ENCODE measurements around the gene HELT. TPM values are rescaled to one million over a fixed set of nuclear protein-coding genes. Genes with fewer than 3 reads are reported as not detected.

HELT gene
- total and polyA plus RNA-seq, 10 of the 15 experiments (the other 5 are each of a cell fraction or from before 2014, with no cell fraction given) = not detected

GRCh38 chr4:185013417-185014125 lies 4.7 kb upstream of the HELT start:
- Histone ChIP-seq H3K4me2 (ENCODE audit: control insufficient read depth, insufficient read depth) (peak overlapping the region; percentile 38; the same call in 1 of the 2 replicates), H3K27ac (ENCODE audit: control insufficient read depth, insufficient read depth) (no peak overlapping the region), H2AFZ (ENCODE audit: control insufficient read depth, low read depth, low read length) (peak overlapping the region; percentile 24; the same call in 1 of the 2 replicates), H3K79me2 (ENCODE audit: control insufficient read depth, insufficient read depth, low read length) (no peaks in the 10 kb centered on the region), H3K9ac (ENCODE audit: control insufficient read depth, insufficient read depth, low read length) (no peak overlapping the region), H3K4me1 (ENCODE audit: control insufficient read depth, insufficient read depth, low read length) (no peaks in the 10 kb centered on the region), H4K20me1 (ENCODE audit: control insufficient read depth, insufficient read depth) (no peaks in the 10 kb centered on the region; the same call in 1 of the 2 replicates), H3K36me3 (ENCODE audit: control insufficient read depth in 2 of 2, insufficient read depth in 2 of 2, low read length in 1 of 2) (no peaks in the 10 kb centered on the region), H3K9me3 (replicated peaks; ENCODE audit: control insufficient read depth, insufficient read depth, low read length) (no peaks in the 10 kb centered on the region), H3K27me3 (replicated peaks in 1 of 2; ENCODE audit: control insufficient read depth in 2 of 2, insufficient read depth in 2 of 2, low read length in 1 of 2) (peaks cover 11 to 20% of the 10 kb centered on the region in 2 experiments), H3K4me3 (no peak overlapping the region)
- ATAC-seq (peak; percentile 37), DNase-seq (ENCODE audit: low read depth, low spot score) (no peak), FAIRE-seq (no peak)
- TF ChIP-seq REST (IDR thresholded peaks at IDR 0.05; ENCODE audit: low read depth, low read length) (no peak), NFYA (IDR thresholded peaks at IDR 0.05; ENCODE audit: borderline replicate concordance, low read depth, low read length) (no peak), SKIL (IDR thresholded peaks at IDR 0.05; ENCODE audit: low read depth, poor library complexity, severe bottlenecking) (no peak), SPI1 (IDR thresholded peaks at IDR 0.05; ENCODE audit: borderline replicate concordance, insufficient read depth, low read depth, low read length) (no peak), EED (IDR thresholded peaks at IDR 0.05; ENCODE audit: low read depth) (no peak), SUZ12 (IDR thresholded peaks at IDR 0.05; ENCODE audit: unreplicated experiment) (no peak), TCF12 (IDR thresholded peaks at IDR 0.05; ENCODE audit: low read depth, low read length) (no peak), POLR2AphosphoS2 (IDR thresholded peaks at IDR 0.05; ENCODE audit: low read depth, low read length) (no peak), CBFB (IDR thresholded peaks at IDR 0.05; ENCODE audit: low read depth) (no peak), PAX8 (IDR thresholded peaks at IDR 0.05) (no peak), USF1 (IDR thresholded peaks at IDR 0.05; ENCODE audit: borderline replicate concordance, extremely low read length, insufficient read depth, low read depth, low read length) (no peak), ZBTB33 (IDR thresholded peaks at IDR 0.05) (no peak), TBL1XR1 (IDR thresholded peaks at IDR 0.05; ENCODE audit: low read depth, low read length) (no peak), EZH2 (IDR thresholded peaks at IDR 0.05; ENCODE audit: borderline replicate concordance, control insufficient read depth, low read depth, low read length) (no peak), POLR2A (IDR thresholded peaks at IDR 0.05; ENCODE audit: low read depth, low read length) (no peak)
- intact Hi-C loops (cut with micrococcal nuclease; ENCODE audit: unreplicated experiment) (no loop called here), in situ Hi-C loops (cut with MboI) (no loop called here)
- 12% methylated on average over 16 of the region's 16 CpGs for WGBS (ENCODE audit: insufficient coverage, insufficient replicate concordance, low lambda C conversion rate, missing lambda C conversion rate)
- CTCF ChIA-PET = interaction anchor here (1.0 to 1.4 kb wide), 3 partner anchors 13 to 162 kb away, joined by 3 to 4 read pairs (median 3); no protein-coding TSS in a partner anchor
- SMC1A ChIA-PET (ENCODE audit: uncharacterized antibody, unreplicated experiment) = interaction anchor here (0.9 kb wide), 1 partner anchor 8 kb away, joined by 3 read pairs; no protein-coding TSS in a partner anchor
- POLR2A ChIA-PET = no interaction called here
- no TSS peak for BruUV-seq (replicated peaks)
- RAD21 ChIA-PET (ENCODE audit: unreplicated experiment) = no interaction called here

Data from GM12878 (cell line).